A549 (cell line): ENCODE measurements around the gene ERO1A. TPM values are rescaled to one million over a fixed set of nuclear protein-coding genes. Genes with fewer than 3 reads are reported as not detected.

ENCODE experiments used
- ATAC-seq, 2 experiments: fragments of 200-7000 bp in 1 of 2; fragments of >200 bp in 1 of 2; cut with Nextera tagmentation in 1 of 2; cut with Tn5 transposase in 1 of 2; 3 replicates each; pipeline versions ENCODE4 v1.8.0 to v1.9.1; 2018 to 2020; ENCODE audit warnings: mild to moderate bottlenecking in 1 of 2, moderate library complexity in 1 of 2
- CTCF ChIA-PET: fragments of 300-600 bp; sonication (Branson Sonifier 250); formaldehyde crosslinking; extraction: SDS; loops from one replicate; lab custom pipeline; 2021; ENCODE audit warnings: antibody characterized with exemption, inconsistent platforms; lab: Yijun Ruan, JAX
- POLR2A ChIA-PET: fragments of 350-600 bp; formaldehyde crosslinking; extraction: SDS; loops from one replicate; lab custom pipeline; 2021; ENCODE audit warnings: antibody characterized with exemption, inconsistent platforms; lab: Yijun Ruan, JAX
- DNase-seq, 2 experiments: peaks; one replicate each; pipeline versions ENCODE4 v3.0.0 to v3.0.0-alpha.2; 2011 to 2016; ENCODE audit warnings: low read depth in 1 of 2, low spot score in 1 of 2
- FAIRE-seq: peaks from 2 replicates; lab custom pipeline; 2011; peaks lifted over from hg19 to GRCh38; lab: Jason Lieb, UNC
- H3K27ac ChIP-seq, 2 experiments: fragments of >200 bp; sonication (Bioruptor Twin); formaldehyde crosslinking; 3 replicates each; pipeline ENCODE4 v1.5.1; 2016 to 2017
- H3K4me1 ChIP-seq: fragments of >200 bp; sonication (Bioruptor Twin); formaldehyde crosslinking; 3 replicates; pipeline ENCODE4 v1.6.1; 2016
- H3K4me2 ChIP-seq: fragments of >200 bp; sonication (Bioruptor Twin); formaldehyde crosslinking; 3 replicates; pipeline ENCODE4 v1.6.1; 2016
- H3K4me3 ChIP-seq: fragments of >200 bp; sonication (Bioruptor Twin); formaldehyde crosslinking; 3 replicates; pipeline ENCODE4 v1.5.1; 2016
- H3K9me3 ChIP-seq: fragments of >200 bp; sonication (Bioruptor Twin); formaldehyde crosslinking; 3 replicates; pipeline ENCODE4 v1.6.1; 2016
- BCL3 ChIP-seq: fragments of >200 bp; sonication (Bioruptor Twin); formaldehyde crosslinking; IDR thresholded peaks from 3 replicates; pipeline ENCODE4 v1.6.1; 2016
- BHLHE40 ChIP-seq: IDR thresholded peaks from 2 replicates; pipeline ENCODE4 v1.6.1; 2012; ENCODE audit warnings: low read depth, low read length, inconsistent platforms
- CBX2 ChIP-seq: fragments of 200-600 bp; sonication (generic); IDR thresholded peaks from 2 replicates; pipeline ENCODE4 v1.6.1; 2016; ENCODE audit warnings: low read depth, mild to moderate bottlenecking, borderline replicate concordance
- CHD2 ChIP-seq: fragments of 150-350 bp; IDR thresholded peaks from 2 replicates; pipeline ENCODE4 v1.6.1; 2014; ENCODE audit warnings: low read length; ENCODE audit not compliant: partially characterized antibody
- EHF ChIP-seq: fragments of 250-450 bp; sonication (Bioruptor Pico); IDR thresholded peaks from 2 replicates; pipeline ENCODE4 v1.5.0; 2020; ENCODE audit warnings: mild to moderate bottlenecking
- EHMT2 ChIP-seq: fragments of 200-600 bp; sonication (generic); IDR thresholded peaks from 2 replicates; pipeline ENCODE4 v1.6.1; 2016; ENCODE audit warnings: antibody characterized with exemption, low read depth, mild to moderate bottlenecking, moderate library complexity
- HDAC2 ChIP-seq: fragments of 200-600 bp; sonication (generic); IDR thresholded peaks from 2 replicates; pipeline ENCODE4 v1.6.1; 2016
- HOXA7 ChIP-seq: fragments of 250-450 bp; sonication (Bioruptor Pico); IDR thresholded peaks from 2 replicates; pipeline ENCODE4 v1.5.0; 2020; ENCODE audit warnings: mild to moderate bottlenecking, moderate library complexity
- JUN ChIP-seq, 2 experiments: fragments of >200 bp; sonication (Bioruptor Twin); formaldehyde crosslinking; IDR thresholded peaks; 2 replicates in 1 of 2; 3 replicates in 1 of 2; pipeline ENCODE4 v1.6.1; 2016 to 2017
- JUNB ChIP-seq: fragments of >200 bp; sonication (Bioruptor Twin); formaldehyde crosslinking; IDR thresholded peaks from 2 replicates; pipeline ENCODE4 v1.6.1; 2016
- MAFK ChIP-seq: fragments of 450-650 bp; IDR thresholded peaks from 2 replicates; pipeline ENCODE4 v1.6.1; 2014; ENCODE audit not compliant: partially characterized antibody
- MAX ChIP-seq: IDR thresholded peaks from 2 replicates; pipeline ENCODE4 v1.6.1; 2012
- MAZ ChIP-seq: fragments of 150-350 bp; IDR thresholded peaks from 2 replicates; pipeline ENCODE4 v1.6.1; 2014; ENCODE audit warnings: antibody characterized with exemption, low read depth, low read length, borderline replicate concordance
- NPAS2 ChIP-seq: fragments of 250-450 bp; sonication (Bioruptor Pico); IDR thresholded peaks from 2 replicates; pipeline ENCODE4 v1.8.0; 2022; ENCODE audit warnings: mild to moderate bottlenecking, moderate library complexity, borderline replicate concordance
- PBX3 ChIP-seq: IDR thresholded peaks from 2 replicates; pipeline ENCODE4 v1.6.1; 2012
- PHF8 ChIP-seq: fragments of 200-600 bp; sonication (generic); IDR thresholded peaks from 2 replicates; pipeline ENCODE4 v1.6.1; 2016; ENCODE audit warnings: low read depth, mild to moderate bottlenecking, antibody characterized with exemption, moderate library complexity, borderline replicate concordance
- POLR2A ChIP-seq: IDR thresholded peaks from 2 replicates; pipeline ENCODE4 v1.6.1; 2012; ENCODE audit warnings: mild to moderate bottlenecking, low read length
- SREBF2 ChIP-seq: fragments of 450-650 bp; IDR thresholded peaks from 2 replicates; pipeline ENCODE4 v1.6.1; 2014; ENCODE audit warnings: mild to moderate bottlenecking, moderate library complexity
- TP53 ChIP-seq: fragments of 250-450 bp; sonication (Bioruptor Pico); IDR thresholded peaks from 2 replicates; pipeline ENCODE4 v1.5.0; 2021; ENCODE audit warnings: mild to moderate bottlenecking, moderate library complexity
- USF2 ChIP-seq: fragments of 450-650 bp; IDR thresholded peaks from 2 replicates; pipeline ENCODE4 v1.6.1; 2014; ENCODE audit warnings: antibody characterized with exemption
- ZNF302 ChIP-seq: fragments of 250-450 bp; sonication (Bioruptor Pico); IDR thresholded peaks from 2 replicates; pipeline ENCODE4 v1.9.0; 2021; ENCODE audit warnings: inconsistent platforms, mild to moderate bottlenecking, moderate library complexity
- WGBS: methylation state at CpG from one replicate; pipeline ENCODE4 v1.1.6; 2017; ENCODE audit errors: missing lambda C conversion rate; 5-methylcytosine and 5-hydroxymethylcytosine counted together
- polyA plus RNA-seq, 4 experiments: library from polyadenylated mRNA; depleted of rRNA in 3 of 4; stranded (reverse); fragments of >200 nt; fragmentation: RNase III in 1 of 4; extraction: RNeasy Plus Mini Kit Qiagen cat#74134 plus additional on column Dnase treatment in 1 of 4; gene quantifications; 2 replicates in 3 of 4; 3 replicates in 1 of 4; pipeline ENCODE4 v1.2.3, GENCODE V29; 2011 to 2017

ERO1A gene
- polyA plus RNA-seq, 2 of the 4 experiments (the other 2 are of a cell fraction), result 39.2 to 69.1 TPM

GRCh38 chr14:52641745-52642144, 53.6 kb downstream of the ERO1A start:
- Histone ChIP-seq H3K4me2 (no peak overlapping the region), H3K4me1 (no peaks in the 10 kb centered on the region), H3K4me3 (no peak overlapping the region), H3K27ac (no peak overlapping the region), H3K9me3 (no peaks in the 10 kb centered on the region)
- ATAC-seq (no peak), DNase-seq (no peak), FAIRE-seq (no peak)
- TF ChIP-seq EHMT2, result no peak
- 90% methylated on average over 1 of the region's 1 CpG for WGBS
- ChIA-PET POLR2A (interaction anchor here (0.6 kb wide), 1 partner anchor 59 kb away, joined by 3 read pairs; no protein-coding TSS in a partner anchor), CTCF (interaction anchor here (0.5 kb wide), 1 partner anchor 144 kb away, joined by 3 read pairs; no protein-coding TSS in a partner anchor)

- WGBS, result 87% methylated on average over 4 of the region's 4 CpGs
- no peak for FAIRE-seq
Observed at GRCh38 chr14:52640137-52640536, 55.2 kb downstream of the ERO1A start.

GRCh38 chr14:52619687-52620086, 75.7 kb downstream of the ERO1A start:
- WGBS, result 48% methylated on average over 1 of the region's 1 CpG
- POLR2A ChIA-PET, result no interaction called here
- H3K9me3 ChIP-seq, result no peaks in the 10 kb centered on the region
- H3K27ac ChIP-seq, result no peak overlapping the region
- TF ChIP-seq MAFK, result peak; percentile 84
- no peak for TF ChIP-seq PBX3
- TF ChIP-seq, all 56 proteins: peak for 1
- CTCF ChIA-PET, result no interaction called here
- H3K4me1 ChIP-seq, result no peaks in the 10 kb centered on the region
- no peak overlapping the region for H3K4me2 ChIP-seq
- no peak overlapping the region for H3K4me3 ChIP-seq
- no peak for FAIRE-seq
- no peak for DNase-seq
- ATAC-seq, result no peak

More at GRCh38 chr14:52640137-52640536, 55.2 kb downstream of the ERO1A start:
- no peak for TF ChIP-seq POLR2A
- no peak for TF ChIP-seq EHF
- no peak for TF ChIP-seq NPAS2 (CRISPR knock-in tag)
- TF ChIP-seq MAX, result no peak
- no peak for TF ChIP-seq HOXA7
- no peak for TF ChIP-seq MAFK
- no peak for TF ChIP-seq BHLHE40
- no peak for TF ChIP-seq JUN (IDR thresholded peaks at IDR 0.05)
- no peak for TF ChIP-seq ZNF302
- no peak for TF ChIP-seq EHMT2
- no peak for TF ChIP-seq BCL3
- no peak for TF ChIP-seq MAZ
- no peak for TF ChIP-seq JUNB
- no peak for TF ChIP-seq CHD2
- no peak for TF ChIP-seq SREBF2
- no peak for TF ChIP-seq CBX2
- TF ChIP-seq USF2, result no peak
- no peak for TF ChIP-seq PHF8
- H3K9me3 ChIP-seq, result no peaks in the 10 kb centered on the region
- CTCF ChIA-PET, result interaction anchor here (1.5 kb wide), 1 partner anchor 33 kb away, joined by 3 read pairs; no protein-coding TSS in a partner anchor
- H3K4me3 ChIP-seq, result no peak overlapping the region
- H3K4me2 ChIP-seq, result no peak overlapping the region
- H3K27ac ChIP-seq, result no peak overlapping the region
- POLR2A ChIA-PET, result no interaction called here
- DNase-seq, result no peak
- no peak for ATAC-seq
- no peaks in the 10 kb centered on the region for H3K4me1 ChIP-seq

- Histone ChIP-seq H3K27ac (no peak overlapping the region), H3K9me3 (no peaks in the 10 kb centered on the region), H3K4me3 (no peak overlapping the region), H3K4me2 (no peak overlapping the region), H3K4me1 (no peaks in the 10 kb centered on the region)
- no peak for FAIRE-seq
- no peak for DNase-seq
- ChIA-PET POLR2A (no interaction called here), CTCF (no interaction called here)
- no peak for ATAC-seq
- WGBS, result 61% methylated on average over 3 of the region's 3 CpGs
- TF ChIP-seq TP53 (CRISPR knock-in tag) (no peak), HDAC2 (no peak), MAFK (peak; percentile 63)
Observed at GRCh38 chr14:52618602-52619001, 76.8 kb downstream of the ERO1A start.
